Suprapubic skin (tissue), 4 donors: ENCODE results near the gene ARRDC4. TPM values are rescaled to one million over a fixed set of nuclear protein-coding genes. Genes with fewer than 3 reads are reported as not detected.

Experiments
- DNase-seq, 2 donors: peaks; one replicate each; pipeline ENCODE4 v3.0.0-alpha.2; 2019; ENCODE audit warnings: low spot score in 2 of 2
- H3K27ac ChIP-seq: fragments of 200-600 bp; sonication (generic); one replicate; pipeline ENCODE4 v1.5.1; 2019
- H3K27me3 ChIP-seq: fragments of 200-600 bp; sonication (generic); one replicate; pipeline ENCODE4 v1.5.1; 2019
- H3K36me3 ChIP-seq: fragments of 200-600 bp; sonication (generic); one replicate; pipeline ENCODE4 v1.5.1; 2019
- H3K4me1 ChIP-seq: fragments of 200-600 bp; sonication (generic); one replicate; pipeline ENCODE4 v1.5.1; 2019
- H3K4me3 ChIP-seq: fragments of 200-600 bp; sonication (generic); one replicate; pipeline ENCODE4 v1.5.1; 2019; ENCODE audit warnings: mild to moderate bottlenecking
- H3K9me3 ChIP-seq: fragments of 200-600 bp; sonication (generic); one replicate; pipeline ENCODE4 v1.5.1; 2019
- CTCF ChIP-seq, 2 donors: fragments of 200-600 bp in 1 of 2; fragments of 450-650 bp in 1 of 2; sonication (generic) in 1 of 2; IDR thresholded peaks; one replicate each; pipeline ENCODE4 v1.5.1; 2016 to 2019; ENCODE audit warnings: antibody characterized with exemption in 2 of 2, mild to moderate bottlenecking in 1 of 2, moderate library complexity in 1 of 2
- EP300 ChIP-seq: sonication (generic); formaldehyde crosslinking; IDR thresholded peaks from one replicate; pipeline ENCODE4 v1.6.1; 2017; ENCODE audit warnings: antibody characterized with exemption
- POLR2A ChIP-seq, 2 donors: fragments of 450-650 bp; IDR thresholded peaks; one replicate each; pipeline ENCODE4 v1.6.1; 2017; ENCODE audit warnings: antibody characterized with exemption in 2 of 2, mild to moderate bottlenecking in 2 of 2, moderate library complexity in 2 of 2
- POLR2AphosphoS5 ChIP-seq, 3 donors: sonication (generic); formaldehyde crosslinking; IDR thresholded peaks; one replicate each; pipeline ENCODE4 v1.6.1; 2017; ENCODE audit warnings: antibody characterized with exemption in 3 of 3
- WGBS: methylation state at CpG from one replicate; pipeline ENCODE4 v1.1.5; 2018; 5-methylcytosine and 5-hydroxymethylcytosine counted together
- total RNA-seq, 4 donors: library from RNA; depleted of rRNA; stranded (reverse); fragments of >200 nt; gene quantifications; one replicate each; pipeline ENCODE4 v1.1.0, GENCODE V29; 2016

The ARRDC4 gene
- total RNA-seq, 4 donors from 2014 or later, result 57.7 to 67.1 (median 66.3) TPM

GRCh38 chr15:97966246-97966645 is 5.7 kb downstream of the ARRDC4 start:
- Histone ChIP-seq H3K36me3 (peaks cover 33% of the 10 kb centered on the region), H3K9me3 (no peaks in the 10 kb centered on the region), H3K27me3 (no peaks in the 10 kb centered on the region), H3K4me3 (no peak overlapping the region), H3K27ac (no peak overlapping the region), H3K4me1 (peaks cover 61% of the 10 kb centered on the region)
- no peak for TF ChIP-seq EP300
- no peak for TF ChIP-seq POLR2AphosphoS5 (IDR thresholded peaks at IDR 0.05)
- no peak for TF ChIP-seq CTCF (IDR thresholded peaks at IDR 0.05)
- no peak for TF ChIP-seq POLR2A (IDR thresholded peaks at IDR 0.05)
- WGBS, result 41% methylated on average over 2 of the region's 2 CpGs
- no peak for DNase-seq

GRCh38 chr15:97966924-97967620 is 6.6 kb downstream of the ARRDC4 start:
- peaks cover 41% of the 10 kb centered on the region for H3K36me3 ChIP-seq
- no peak for DNase-seq

GRCh38 chr15:97967881-97968280 is 7.4 kb downstream of the ARRDC4 start:
- WGBS, result 66% methylated on average over 2 of the region's 2 CpGs
- H3K4me3 ChIP-seq, result no peak overlapping the region
- DNase-seq, result no peak
- no peaks in the 10 kb centered on the region for H3K27me3 ChIP-seq
- no peaks in the 10 kb centered on the region for H3K9me3 ChIP-seq
- peaks cover 45% of the 10 kb centered on the region for H3K4me1 ChIP-seq
- peak overlapping the region; percentile 24 for H3K27ac ChIP-seq
- no peak for TF ChIP-seq EP300
- TF ChIP-seq POLR2A (IDR thresholded peaks at IDR 0.05), result no peak
- TF ChIP-seq POLR2AphosphoS5 (IDR thresholded peaks at IDR 0.05), result no peak
- TF ChIP-seq CTCF (IDR thresholded peaks at IDR 0.05), result no peak
- peaks cover 49% of the 10 kb centered on the region for H3K36me3 ChIP-seq

More at GRCh38 chr15:97966924-97967620, 6.6 kb downstream of the ARRDC4 start:
- 52% methylated on average over 6 of the region's 6 CpGs for WGBS
- TF ChIP-seq POLR2A (IDR thresholded peaks at IDR 0.05) (no peak), EP300 (no peak), CTCF (IDR thresholded peaks at IDR 0.05) (no peak), POLR2AphosphoS5 (IDR thresholded peaks at IDR 0.05) (no peak)
- no peaks in the 10 kb centered on the region for H3K27me3 ChIP-seq
- H3K27ac ChIP-seq, result no peak overlapping the region
- peaks cover 54% of the 10 kb centered on the region for H3K4me1 ChIP-seq
- no peak overlapping the region for H3K4me3 ChIP-seq
- H3K9me3 ChIP-seq, result no peaks in the 10 kb centered on the region

- DNase-seq, result no peak
- no peaks in the 10 kb centered on the region for H3K27me3 ChIP-seq
- H3K36me3 ChIP-seq, result peaks cover 53% of the 10 kb centered on the region
- TF ChIP-seq EP300 (no peak), CTCF (IDR thresholded peaks at IDR 0.05) (no peak), POLR2AphosphoS5 (IDR thresholded peaks at IDR 0.05) (no peak), POLR2A (IDR thresholded peaks at IDR 0.05) (no peak)
- peak overlapping the region; percentile 24 for H3K27ac ChIP-seq
- H3K4me1 ChIP-seq, result peaks cover 40% of the 10 kb centered on the region
- no peaks in the 10 kb centered on the region for H3K9me3 ChIP-seq
- H3K4me3 ChIP-seq, result no peak overlapping the region
- 19% methylated on average over 1 of the region's 1 CpG for WGBS
Measured at GRCh38 chr15:97968380-97968779, 7.9 kb downstream of the ARRDC4 start.

- WGBS, result 63% methylated on average over 1 of the region's 1 CpG
- Histone ChIP-seq H3K27me3 (no peaks in the 10 kb centered on the region), H3K9me3 (no peaks in the 10 kb centered on the region), H3K4me3 (no peak overlapping the region), H3K4me1 (peaks cover 16% of the 10 kb centered on the region), H3K27ac (no peak overlapping the region), H3K36me3 (peaks cover 59% of the 10 kb centered on the region)
- TF ChIP-seq POLR2A (IDR thresholded peaks at IDR 0.05) (no peak), EP300 (no peak), CTCF (IDR thresholded peaks at IDR 0.05) (no peak), POLR2AphosphoS5 (IDR thresholded peaks at IDR 0.05) (no peak)
- DNase-seq, result no peak
Measured at GRCh38 chr15:97972366-97972765, 11.9 kb downstream of the ARRDC4 start.
